Colonic mucosa (tissue), 4 donors: ENCODE measurements around the gene MTCH2. TPM values are rescaled to one million over a fixed set of nuclear protein-coding genes. Genes with fewer than 3 reads are reported as not detected.

Source experiments
- DNase-seq: peaks from one replicate; pipeline ENCODE4 v3.0.0-alpha.2; 2020
- H3K27ac ChIP-seq: fragments of 200-600 bp; one replicate; pipeline ENCODE4 v1.8.0; 2021
- H3K27me3 ChIP-seq: fragments of 200-600 bp; one replicate; pipeline ENCODE4 v1.8.0; 2021
- H3K36me3 ChIP-seq: fragments of 200-600 bp; one replicate; pipeline ENCODE4 v1.8.0; 2021
- H3K4me1 ChIP-seq: fragments of 200-600 bp; one replicate; pipeline ENCODE4 v1.8.0; 2021; ENCODE audit warnings: mild to moderate bottlenecking
- H3K4me3 ChIP-seq: fragments of 200-600 bp; one replicate; pipeline ENCODE4 v1.8.0; 2021
- H3K9ac ChIP-seq, 2 donors: one replicate each; pipeline ENCODE4 v1.7.0; 2013; ENCODE audit warnings: control low read depth in 2 of 2, low read depth in 2 of 2, low read length in 2 of 2
- H3K9me3 ChIP-seq: fragments of 200-600 bp; one replicate; pipeline ENCODE4 v1.8.0; 2021
- CTCF ChIP-seq: fragments of 200-600 bp; IDR thresholded peaks from one replicate; pipeline ENCODE4 v1.8.0; 2022; ENCODE audit warnings: antibody characterized with exemption, mild to moderate bottlenecking
- intact Hi-C: fragments of 100-400 bp; cut with DNase I; formaldehyde crosslinking; loops from one replicate; pipeline ENCODE4 v1.14.1; 2022
- total RNA-seq, 2 donors: library from RNA; stranded (reverse); fragmentation: NEBNext Ultra II Directional in 1 of 2; extraction: Animal tissue kit (Norgen Biotek cat#: 25700) in 1 of 2; gene quantifications; one replicate each; pipeline ENCODE4 v1.2.1, GENCODE V29; 2021
- donor health status: healthy.
- donor health status: DM: no; HTN: no; CAD: no.
- donor health status: DM: no; HTN: no; CAD: no.

Gene MTCH2
- total RNA-seq, 2 donors from 2014 or later = 162 to 190 TPM

GRCh38 chr11:47606731-47607130 is 35.6 kb downstream of the MTCH2 start:
- DNase-seq = no peak
- no peak for TF ChIP-seq CTCF
- Histone ChIP-seq H3K9ac (no peak overlapping the region), H3K9me3 (no peaks in the 10 kb centered on the region), H3K36me3 (no peaks in the 10 kb centered on the region), H3K27me3 (no peaks in the 10 kb centered on the region), H3K4me1 (no peaks in the 10 kb centered on the region), H3K27ac (no peak overlapping the region), H3K4me3 (no peak overlapping the region)
- intact Hi-C loops = no loop called here

- no peaks in the 10 kb centered on the region for H3K4me1 ChIP-seq
- no peak for TF ChIP-seq CTCF
- intact Hi-C loops = no loop called here
- H3K27ac ChIP-seq = no peak overlapping the region
- H3K9me3 ChIP-seq = no peaks in the 10 kb centered on the region
- H3K9ac ChIP-seq = no peak overlapping the region
- H3K4me3 ChIP-seq = no peak overlapping the region
- no peaks in the 10 kb centered on the region for H3K27me3 ChIP-seq
- DNase-seq = no peak
- no peaks in the 10 kb centered on the region for H3K36me3 ChIP-seq
Observed at GRCh38 chr11:47605921-47606320, 36.4 kb downstream of the MTCH2 start.

GRCh38 chr11:47603295-47603694 is 39.1 kb downstream of the MTCH2 start:
- intact Hi-C loops = no loop called here
- H3K4me1 ChIP-seq = no peaks in the 10 kb centered on the region
- DNase-seq = no peak
- H3K36me3 ChIP-seq = no peaks in the 10 kb centered on the region
- no peaks in the 10 kb centered on the region for H3K9me3 ChIP-seq
- H3K9ac ChIP-seq = no peak overlapping the region
- no peak overlapping the region for H3K27ac ChIP-seq
- no peaks in the 10 kb centered on the region for H3K27me3 ChIP-seq
- no peak for TF ChIP-seq CTCF
- H3K4me3 ChIP-seq = no peak overlapping the region

GRCh38 chr11:47599902-47600301 is 42.5 kb downstream of the MTCH2 start:
- H3K9ac ChIP-seq = no peak overlapping the region
- intact Hi-C loops = no loop called here
- TF ChIP-seq CTCF = no peak

GRCh38 chr11:47595967-47596366 is 46.4 kb downstream of the MTCH2 start:
- no peak for DNase-seq
- intact Hi-C loops = no loop called here
- H3K27ac ChIP-seq = no peak overlapping the region
- no peak for TF ChIP-seq CTCF
- no peak overlapping the region for H3K9ac ChIP-seq
- no peaks in the 10 kb centered on the region for H3K9me3 ChIP-seq
- H3K4me3 ChIP-seq = no peak overlapping the region
- no peaks in the 10 kb centered on the region for H3K36me3 ChIP-seq
- H3K27me3 ChIP-seq = peaks cover 29% of the 10 kb centered on the region
- H3K4me1 ChIP-seq = no peaks in the 10 kb centered on the region

More at GRCh38 chr11:47599902-47600301, 42.5 kb downstream of the MTCH2 start:
- Histone ChIP-seq H3K4me1 (no peaks in the 10 kb centered on the region), H3K9me3 (no peaks in the 10 kb centered on the region), H3K27me3 (no peaks in the 10 kb centered on the region), H3K36me3 (no peaks in the 10 kb centered on the region), H3K4me3 (no peak overlapping the region), H3K27ac (no peak overlapping the region)
- DNase-seq = no peak

- no peak overlapping the region for H3K4me3 ChIP-seq
- intact Hi-C loops = no loop called here
- DNase-seq = no peak
Observed at GRCh38 chr11:47595029-47595428, 47.3 kb downstream of the MTCH2 start.

More at GRCh38 chr11:47595029-47595428, 47.3 kb downstream of the MTCH2 start:
- no peak for TF ChIP-seq CTCF
- Histone ChIP-seq H3K27ac (no peak overlapping the region), H3K9ac (no peak overlapping the region), H3K4me1 (no peaks in the 10 kb centered on the region), H3K27me3 (peaks cover 29% of the 10 kb centered on the region), H3K9me3 (no peaks in the 10 kb centered on the region), H3K36me3 (no peaks in the 10 kb centered on the region)
